SU-DHL-6 (cell line): Measurements from ENCODE around the gene ANKRD65.
A peak's percentile ranks its signal among the peaks of the same experiment; 100 is the strongest.
"Not testable (repeated sequence)": the region's sequence is repeated elsewhere in the genome, so short reads cannot be mapped to it uniquely, and the experiment has no call there.

ENCODE experiments used
- H2AFZ ChIP-seq: fragments of 200-600 bp; sonication (generic); 2 replicates; pipeline ENCODE4 v1.6.1; 2014; ENCODE audit warnings: low read depth, mild to moderate bottlenecking, moderate library complexity, mixed read lengths, antibody characterized with exemption, low read length; ENCODE audit not compliant: severe bottlenecking
- H3F3A ChIP-seq: fragments of 200-600 bp; shearing (Covaris generic); 2 replicates; pipeline ENCODE4 v1.6.0; 2016; ENCODE audit warnings: antibody characterized with exemption, mild to moderate bottlenecking; ENCODE audit not compliant: insufficient read depth
- H3K27ac ChIP-seq: fragments of 200-600 bp; sonication (generic); 2 replicates; pipeline ENCODE4 v1.5.1; 2016; ENCODE audit warnings: low read depth, mild to moderate bottlenecking, low read length, moderate library complexity, mixed read lengths
- H3K27me3 ChIP-seq: fragments of 200-600 bp; sonication (generic), shearing (Covaris generic); 2 replicates; pipeline ENCODE4 v1.6.0; 2014; ENCODE audit warnings: mild to moderate bottlenecking, low read length
- H3K36me3 ChIP-seq: fragments of 200-600 bp; sonication (generic); 2 replicates; pipeline ENCODE4 v1.6.1; 2014; ENCODE audit warnings: mild to moderate bottlenecking, low read length, mixed read lengths
- H3K4me2 ChIP-seq: fragments of 300-600, 200-600 bp; shearing (Covaris generic), sonication (generic); 2 replicates; pipeline ENCODE4 v1.6.0; 2014; ENCODE audit warnings: low read length, low read depth, mild to moderate bottlenecking; ENCODE audit not compliant: poor library complexity, severe bottlenecking
- H3K4me3 ChIP-seq: fragments of 200-600 bp; sonication (generic); 2 replicates; pipeline ENCODE4 v1.5.1; 2014; ENCODE audit warnings: antibody characterized with exemption, low read length, mild to moderate bottlenecking, mixed read lengths; ENCODE audit not compliant: insufficient read depth, poor library complexity, severe bottlenecking
- H3K79me2 ChIP-seq: fragments of 200-600 bp; sonication (generic); 2 replicates; pipeline ENCODE4 v1.6.1; 2014; ENCODE audit warnings: mild to moderate bottlenecking, low read length, moderate library complexity; ENCODE audit not compliant: insufficient read depth
- H3K9ac ChIP-seq: fragments of 200-600 bp; sonication (generic); 2 replicates; pipeline ENCODE4 v1.7.0; 2014; ENCODE audit warnings: mild to moderate bottlenecking, low read length
- H3K9me2 ChIP-seq: fragments of 200-600 bp; sonication (generic); replicated peaks from 2 replicates; pipeline ENCODE4 v1.6.1; 2014; ENCODE audit warnings: low read length; ENCODE audit not compliant: insufficient read depth
- H3K9me3 ChIP-seq: fragments of 200-600 bp; sonication (generic); 2 replicates; pipeline ENCODE4 v1.6.1; 2014; ENCODE audit warnings: low read length, mixed read lengths; ENCODE audit not compliant: insufficient read depth
- H4K20me1 ChIP-seq: fragments of 200-600 bp; sonication (generic); 2 replicates; pipeline ENCODE4 v1.6.1; 2014; ENCODE audit warnings: low read depth, mild to moderate bottlenecking, antibody characterized with exemption, low read length, moderate library complexity, mixed read lengths
- EZH2phosphoT487 ChIP-seq: fragments of 200-600 bp; sonication (generic), shearing (Covaris generic); conservative IDR thresholded peaks from 2 replicates; pipeline ENCODE4 v1.6.1; 2018; ENCODE audit warnings: mild to moderate bottlenecking, antibody characterized with exemption, low read length, moderate library complexity, mixed read lengths
- TF ChIP-seq, protein P1 (sequence below): fragments of 200-600 bp; sonication (generic); IDR thresholded peaks from one replicate; pipeline ENCODE4 v1.5.1; 2017; ENCODE audit warnings: antibody characterized with exemption, mild to moderate bottlenecking, low read length, moderate library complexity; ENCODE audit not compliant: insufficient read depth, poor library complexity, severe bottlenecking

ANKRD65 gene

DNA sequence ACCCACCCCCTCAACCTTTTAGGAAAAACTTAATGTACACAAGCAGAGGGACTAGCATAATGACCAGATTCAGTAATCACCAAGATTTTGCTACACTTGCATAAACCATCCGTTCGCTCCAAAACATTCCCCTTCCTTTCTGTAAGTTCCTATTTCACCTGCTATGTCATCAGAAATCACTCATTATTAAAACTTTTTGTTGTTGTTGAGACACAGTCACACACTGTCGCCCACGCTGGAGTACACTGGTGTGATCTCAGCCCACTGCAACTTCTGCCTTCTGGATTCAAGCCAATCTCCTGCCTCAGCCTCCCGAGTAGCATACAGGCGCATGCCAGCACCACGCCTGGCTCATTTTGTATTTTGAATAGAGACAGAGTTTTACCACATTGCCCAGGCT lies 17.4 kb downstream of the ANKRD65 start:
- Histone ChIP-seq H2AFZ (no peak overlapping the region), H3K27me3 (no peaks in the 10 kb centered on the region), H3K4me2 (no peak overlapping the region), H3K9me3 (no peaks in the 10 kb centered on the region), H4K20me1 (0 out of 2 replicates have a peak, but pooled peaks cover 6% of the 10 kb centered on the region), H3K27ac (no peak overlapping the region), H3F3A (peaks cover 25% of the 10 kb centered on the region), H3K79me2 (peaks cover 62% of the 10 kb centered on the region), H3K9ac (no peak overlapping the region), H3K9me2 (no peaks in the 10 kb centered on the region), H3K36me3 (peaks cover 11% of the 10 kb centered on the region; the same call in 1 of the 2 replicates), H3K4me3 (no peak overlapping the region)
- no peak for TF ChIP-seq EZH2phosphoT487
- TF ChIP-seq, protein P1, sequence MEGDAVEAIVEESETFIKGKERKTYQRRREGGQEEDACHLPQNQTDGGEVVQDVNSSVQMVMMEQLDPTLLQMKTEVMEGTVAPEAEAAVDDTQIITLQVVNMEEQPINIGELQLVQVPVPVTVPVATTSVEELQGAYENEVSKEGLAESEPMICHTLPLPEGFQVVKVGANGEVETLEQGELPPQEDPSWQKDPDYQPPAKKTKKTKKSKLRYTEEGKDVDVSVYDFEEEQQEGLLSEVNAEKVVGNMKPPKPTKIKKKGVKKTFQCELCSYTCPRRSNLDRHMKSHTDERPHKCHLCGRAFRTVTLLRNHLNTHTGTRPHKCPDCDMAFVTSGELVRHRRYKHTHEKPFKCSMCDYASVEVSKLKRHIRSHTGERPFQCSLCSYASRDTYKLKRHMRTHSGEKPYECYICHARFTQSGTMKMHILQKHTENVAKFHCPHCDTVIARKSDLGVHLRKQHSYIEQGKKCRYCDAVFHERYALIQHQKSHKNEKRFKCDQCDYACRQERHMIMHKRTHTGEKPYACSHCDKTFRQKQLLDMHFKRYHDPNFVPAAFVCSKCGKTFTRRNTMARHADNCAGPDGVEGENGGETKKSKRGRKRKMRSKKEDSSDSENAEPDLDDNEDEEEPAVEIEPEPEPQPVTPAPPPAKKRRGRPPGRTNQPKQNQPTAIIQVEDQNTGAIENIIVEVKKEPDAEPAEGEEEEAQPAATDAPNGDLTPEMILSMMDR = no peak

DNA sequence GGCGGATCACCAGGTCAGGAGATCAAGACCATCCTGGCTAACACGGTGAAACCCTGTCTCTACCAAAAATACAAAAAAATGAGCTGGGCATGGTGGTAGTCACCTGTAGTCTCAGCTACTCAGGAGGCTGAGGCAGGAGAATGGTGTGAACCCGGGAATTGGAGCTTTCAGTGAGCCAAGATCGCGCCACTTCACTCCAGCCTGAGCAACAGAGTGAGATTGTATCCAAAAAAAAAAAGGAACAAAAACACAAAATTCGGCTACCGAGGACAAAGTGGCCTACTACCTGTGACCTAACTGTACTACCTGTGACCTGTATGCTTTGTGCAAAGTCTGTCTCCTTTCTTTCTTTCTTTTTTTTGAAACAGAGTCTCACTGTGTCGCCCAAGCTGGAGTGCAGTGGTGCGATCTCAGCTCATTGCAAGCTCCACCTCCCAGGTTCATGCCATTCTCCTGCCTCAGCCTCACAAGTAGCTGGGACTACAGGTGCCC lies 18.1 kb downstream of the ANKRD65 start:
- not testable (repeated sequence) for H4K20me1 ChIP-seq, H3K27ac ChIP-seq, H3K27me3 ChIP-seq, H3K4me3 ChIP-seq, H3K4me2 ChIP-seq, H3K9me2 ChIP-seq, H3K36me3 ChIP-seq, H3K9me3 ChIP-seq, H3K9ac ChIP-seq, H2AFZ ChIP-seq
- Histone ChIP-seq H3F3A (peaks cover 19% of the 10 kb centered on the region; the same call in 1 of the 2 replicates), H3K79me2 (peaks cover 62% of the 10 kb centered on the region)

DNA sequence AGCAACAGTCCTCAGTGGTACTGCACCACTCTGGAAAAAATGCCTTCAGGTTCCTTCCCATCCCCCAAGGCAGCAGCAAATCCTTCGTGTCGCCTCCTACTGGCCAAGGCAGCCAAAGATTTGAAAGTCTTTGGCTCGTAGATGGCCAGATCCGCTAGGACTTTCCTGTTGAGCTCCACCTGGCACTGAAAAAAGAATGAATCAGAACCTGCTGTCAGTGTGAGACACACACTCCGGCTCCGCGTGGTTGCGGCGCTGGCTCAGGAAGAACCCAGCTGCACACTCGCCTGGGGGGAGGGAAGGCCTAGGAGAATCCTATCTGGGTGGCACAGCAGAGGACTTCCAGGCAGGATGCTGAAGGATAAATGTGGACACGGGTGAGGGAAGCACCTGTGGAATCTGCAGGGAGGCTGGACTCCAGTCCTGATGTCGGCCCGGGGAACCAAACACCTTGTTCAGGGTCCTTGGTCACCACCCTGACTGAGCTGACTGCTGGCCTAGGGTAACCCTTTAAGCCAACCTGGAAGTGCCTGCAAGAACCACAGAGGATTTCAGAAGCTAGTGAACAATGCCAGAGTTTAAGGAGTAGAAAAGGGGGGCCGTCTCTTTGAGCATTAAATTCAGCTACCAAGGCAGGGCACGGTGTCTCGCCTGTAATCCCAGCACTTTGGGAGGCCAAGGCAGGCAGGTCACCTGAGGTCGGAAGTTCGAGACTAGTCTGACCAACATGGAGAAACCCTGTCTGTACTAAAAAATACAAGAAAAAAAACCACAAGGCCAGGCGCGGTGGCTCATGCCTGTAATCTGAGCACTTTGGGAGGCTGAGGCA lies 18.8 kb downstream of the ANKRD65 start:
- Histone ChIP-seq H3K79me2 (peaks cover 62% of the 10 kb centered on the region), H3K4me3 (no peak overlapping the region), H3K27ac (no peak overlapping the region), H3K9me2 (no peaks in the 10 kb centered on the region), H3K27me3 (no peaks in the 10 kb centered on the region), H3K9ac (no peak overlapping the region), H2AFZ (no peak overlapping the region), H3K36me3 (peaks cover 11% of the 10 kb centered on the region; the same call in 1 of the 2 replicates), H3K9me3 (no peaks in the 10 kb centered on the region), H3K4me2 (no peak overlapping the region), H3F3A (peaks cover 19% of the 10 kb centered on the region; the same call in 1 of the 2 replicates), H4K20me1 (no peaks in the 10 kb centered on the region)
- TF ChIP-seq EZH2phosphoT487 = no peak
- TF ChIP-seq, protein P1 = peak; percentile 46

DNA sequence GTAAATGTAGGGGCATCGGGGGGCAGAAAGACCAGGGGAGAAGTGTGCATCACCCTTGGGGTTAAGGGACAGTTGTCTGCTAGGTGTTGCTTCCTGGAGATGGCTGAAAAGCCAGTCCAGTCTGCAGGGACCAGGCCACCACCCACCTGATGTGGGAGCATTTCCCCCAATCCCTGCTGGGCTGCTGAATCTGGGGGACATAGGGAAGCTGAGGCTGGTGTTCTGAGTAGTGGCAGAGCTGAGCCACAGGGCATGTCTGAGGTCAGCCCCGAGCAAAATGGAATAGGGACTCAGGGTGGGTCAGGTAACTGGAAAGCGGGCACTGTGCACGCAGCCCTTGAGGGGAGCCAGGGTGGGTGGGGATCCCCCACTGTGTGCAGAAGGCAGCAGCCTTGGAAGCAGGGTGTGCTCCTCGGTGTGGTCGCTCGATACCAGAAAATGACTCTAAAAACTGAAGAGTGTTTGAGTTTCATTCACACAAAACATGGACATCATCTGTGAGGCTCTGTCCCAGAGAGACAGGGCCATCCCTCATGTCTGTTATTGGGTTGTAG lies 19.5 kb downstream of the ANKRD65 start:
- peaks cover 14% of the 10 kb centered on the region; the same call in 1 of the 2 replicates for H3K36me3 ChIP-seq

More for the DNA sequence above, 19.5 kb downstream of the ANKRD65 start:
- Histone ChIP-seq H3K4me3 (no peak overlapping the region), H3K9ac (peak overlapping the region; percentile 96; the same call in 1 of the 2 replicates), H3K27me3 (no peaks in the 10 kb centered on the region), H3K9me2 (no peaks in the 10 kb centered on the region), H2AFZ (no peak overlapping the region), H3K4me2 (peak overlapping the region; percentile 81), H3K9me3 (no peaks in the 10 kb centered on the region), H4K20me1 (no peaks in the 10 kb centered on the region), H3K27ac (no peak overlapping the region), H3K79me2 (peaks cover 61% of the 10 kb centered on the region), H3F3A (peaks cover 19% of the 10 kb centered on the region; the same call in 1 of the 2 replicates)
- TF ChIP-seq, protein P1 = no peak
- no peak for TF ChIP-seq EZH2phosphoT487
